CD1c-positive myeloid dendritic cell (primary cell): ENCODE data around the gene KYNU.
"Not testable (repeated sequence)": the region's sequence is repeated elsewhere in the genome, so short reads cannot be mapped to it uniquely, and the experiment has no call there.

Source experiments
- DNase-seq: peaks from one replicate; pipeline ENCODE4 v3.0.0-alpha.2; 2016; ENCODE audit errors: extremely low spot score

Gene KYNU

DNA sequence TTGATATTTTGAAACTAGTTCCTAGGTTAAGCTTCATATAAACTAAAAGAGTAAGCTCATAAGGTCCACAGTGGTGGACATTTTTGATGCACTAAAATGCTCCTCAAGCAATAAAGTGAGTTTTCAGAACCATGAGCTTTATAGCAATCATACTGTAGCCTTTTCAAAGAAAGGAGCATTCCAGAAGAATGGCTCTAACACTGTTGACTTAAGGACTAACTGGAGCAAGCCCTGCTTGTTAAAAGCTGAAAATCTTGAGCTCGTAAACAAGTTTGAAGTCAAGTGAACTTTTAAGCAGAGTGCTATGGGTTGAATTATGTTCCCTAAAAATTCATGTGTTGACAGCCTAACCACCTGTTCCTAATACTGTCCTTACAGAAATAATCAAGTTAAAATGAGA is 38.0 kb downstream of the KYNU start:
- DNase-seq = no peak

GRCh38 chr2:142918624-142919023 is 41.2 kb downstream of the KYNU start:
- no peak for DNase-seq

DNA sequence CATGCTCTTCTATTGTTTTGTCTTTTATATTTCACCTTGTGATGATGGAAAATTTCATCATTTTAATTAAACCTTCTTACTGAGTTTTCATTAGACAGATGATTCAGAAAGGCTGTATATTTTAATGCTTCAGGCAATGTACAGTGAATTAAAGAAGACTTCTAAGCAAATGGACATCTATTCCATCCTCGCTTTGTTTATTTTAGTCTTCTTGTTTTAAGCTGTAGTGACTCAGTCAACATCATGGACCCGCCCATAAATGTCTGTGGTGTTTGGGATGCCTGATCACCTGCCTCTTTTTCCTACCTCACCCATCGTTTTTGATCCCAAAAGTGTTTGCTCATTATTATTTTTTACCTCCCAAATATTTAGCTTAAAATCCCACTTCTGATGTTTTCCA is 43.1 kb downstream of the KYNU start:
- DNase-seq = no peak

- no peak for DNase-seq
Measured at GRCh38 chr2:142926445-142926844, 49.0 kb downstream of the KYNU start.

GRCh38 chr2:142930835-142931398 is 53.5 kb downstream of the KYNU start:
- no peak for DNase-seq

DNA sequence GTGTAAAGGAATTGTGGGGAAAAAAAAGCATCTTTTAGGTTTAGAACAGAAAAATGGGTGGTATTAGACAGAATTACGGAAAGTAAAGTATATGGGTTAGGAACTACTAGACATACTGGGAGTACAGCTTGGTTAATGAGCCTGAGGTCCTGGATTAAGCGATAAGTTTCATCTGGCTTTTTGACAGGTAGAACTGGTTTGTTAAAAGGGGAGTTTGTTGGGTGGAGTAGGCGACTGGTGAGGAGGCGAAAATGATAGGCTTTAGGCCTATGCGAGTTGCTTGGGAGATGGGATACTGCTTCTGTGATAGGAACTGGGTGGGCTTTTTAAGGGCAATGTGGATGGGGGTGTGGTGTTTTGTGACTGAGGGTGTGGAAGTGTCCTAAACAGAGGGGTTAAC is 56.5 kb downstream of the KYNU start:
- DNase-seq = no peak

GRCh38 chr2:142935563-142936089 is 58.2 kb downstream of the KYNU start:
- no peak for DNase-seq

GRCh38 chr2:142936629-142937028 is 59.2 kb downstream of the KYNU start:
- no peak for DNase-seq

- DNase-seq = no peak
Measured at GRCh38 chr2:142937347-142937746, 59.9 kb downstream of the KYNU start.

DNA sequence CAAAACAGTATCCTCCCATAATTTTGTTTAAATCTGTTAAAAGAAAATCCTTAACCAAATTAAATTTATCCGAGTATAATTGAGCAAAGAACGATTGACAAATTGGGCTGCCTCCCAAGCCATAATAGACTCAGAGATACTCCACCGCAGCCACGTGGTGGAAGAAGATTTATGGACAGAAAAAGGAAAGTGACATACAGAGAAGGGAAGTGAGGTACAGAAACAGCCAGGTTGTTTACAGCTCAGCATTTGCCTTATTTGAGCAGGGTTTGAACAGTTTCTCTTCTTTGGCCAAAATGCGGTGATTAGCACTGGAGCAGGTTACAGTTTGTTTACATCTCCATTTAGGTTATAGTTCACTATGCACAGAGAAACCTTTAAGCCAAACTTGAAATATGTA is 60.8 kb downstream of the KYNU start:
- no peak for DNase-seq

DNA sequence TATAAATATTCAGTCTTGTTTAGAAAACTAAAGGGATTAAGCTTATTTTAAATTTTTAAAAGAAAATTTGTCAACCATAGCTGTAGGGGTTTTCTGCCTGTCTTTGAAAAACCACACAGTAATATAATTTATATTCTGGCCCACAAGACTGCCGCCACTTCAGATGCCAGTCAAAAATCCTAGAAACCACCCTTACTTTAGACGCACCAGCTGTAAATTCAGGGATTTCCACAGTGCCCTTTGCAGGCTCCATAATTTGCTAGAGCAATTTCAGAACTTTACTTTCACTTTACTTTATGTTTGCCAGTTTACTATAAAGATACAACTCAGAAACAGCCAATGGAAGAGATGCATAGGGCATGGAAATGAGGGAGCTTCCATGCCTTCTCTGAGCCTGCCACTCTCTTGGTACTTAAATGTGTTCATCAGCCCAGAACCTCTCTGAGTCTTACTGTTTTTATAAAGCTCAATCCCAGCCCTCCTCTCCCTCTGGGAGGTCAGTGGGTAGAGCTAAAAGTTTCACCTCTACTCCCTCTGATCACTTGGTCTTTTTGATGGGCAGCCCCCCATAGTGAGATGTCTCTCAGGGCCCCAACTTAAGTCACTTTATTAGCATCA is 63.3 kb downstream of the KYNU start:
- no peak for DNase-seq

DNA sequence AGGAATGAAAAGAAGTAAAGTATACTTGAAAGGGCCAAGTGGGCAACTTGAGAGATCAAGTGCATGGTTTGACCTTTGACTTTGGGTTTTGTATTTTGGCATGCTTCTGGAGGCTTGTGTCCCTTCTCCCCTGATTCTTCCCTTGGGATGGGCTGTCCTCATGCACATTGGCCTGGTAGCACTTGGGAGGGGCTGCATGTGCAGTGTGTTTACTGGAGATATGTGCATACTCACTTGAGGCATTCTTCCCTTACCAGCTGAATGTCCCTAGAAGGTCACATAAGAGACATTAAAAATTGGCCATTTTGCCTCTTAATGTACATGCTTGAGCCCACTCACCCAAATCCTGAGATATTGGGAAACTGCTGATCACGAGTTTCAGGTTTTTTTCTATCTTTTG is 65.2 kb downstream of the KYNU start:
- DNase-seq = no peak

- no peak for DNase-seq
Measured at GRCh38 chr2:142944264-142944663, 66.8 kb downstream of the KYNU start.

GRCh38 chr2:142944721-142945120 is 67.3 kb downstream of the KYNU start:
- DNase-seq = no peak

DNA sequence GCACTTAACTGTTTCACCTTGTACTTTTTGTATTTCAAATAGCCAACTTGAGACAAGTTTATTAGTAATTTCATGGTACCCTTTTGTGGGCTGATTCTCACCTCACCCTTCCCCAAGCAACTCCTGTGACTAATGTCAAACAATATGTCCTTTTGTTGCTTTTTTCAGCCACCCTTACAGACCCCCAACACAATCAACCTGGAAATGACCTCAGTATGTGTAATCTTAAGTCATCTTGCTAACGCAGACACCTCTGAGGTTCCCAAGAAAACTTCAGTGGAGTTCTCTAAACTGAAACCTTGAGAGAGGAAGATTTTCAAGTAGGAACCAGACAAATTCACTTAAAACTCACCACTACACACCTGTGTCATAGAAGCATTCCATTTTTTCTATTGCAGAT is 69.5 kb downstream of the KYNU start:
- DNase-seq = no peak

- not testable (repeated sequence) for DNase-seq
Measured at GRCh38 chr2:142948723-142949122, 71.3 kb downstream of the KYNU start.

DNA sequence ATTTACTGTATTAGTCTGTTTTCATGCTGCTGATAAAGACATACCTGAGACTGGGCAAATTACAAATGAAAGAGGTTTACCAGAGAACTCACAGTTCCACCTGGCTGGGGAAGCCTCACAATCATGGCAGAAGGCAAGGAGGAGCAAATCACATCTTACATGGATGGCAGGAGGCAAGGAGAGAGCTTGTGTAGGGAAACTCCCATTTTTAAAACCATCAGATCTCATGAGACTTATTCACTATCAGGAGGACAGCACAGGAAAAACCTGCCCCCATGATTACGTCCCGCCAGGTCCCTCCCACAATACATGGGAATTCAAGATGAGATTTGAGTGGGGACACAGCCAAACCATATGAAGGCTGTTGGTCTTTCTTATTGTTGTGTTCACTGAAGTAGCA is 72.9 kb downstream of the KYNU start:
- not testable (repeated sequence) for DNase-seq

- DNase-seq = no peak
Measured at GRCh38 chr2:142951190-142952007, 73.9 kb downstream of the KYNU start.

DNA sequence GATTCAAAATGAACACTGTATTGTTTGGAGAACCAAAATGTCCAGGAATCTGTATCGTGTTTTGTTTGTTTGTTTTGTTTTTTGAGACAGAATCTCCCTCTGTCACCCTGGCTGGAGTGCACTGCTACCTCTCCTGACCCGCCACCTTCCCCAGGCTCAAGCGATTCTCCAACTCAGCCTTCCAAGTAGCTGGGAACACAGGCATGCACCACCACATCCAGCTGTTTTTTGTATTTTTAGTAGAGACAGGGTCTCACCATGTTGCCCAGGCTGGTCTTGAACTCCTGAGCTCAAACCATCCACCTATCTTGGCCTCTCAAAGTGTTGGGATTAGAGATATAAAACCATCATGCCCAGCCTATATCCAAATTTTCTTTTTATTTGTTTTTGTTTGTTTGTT is 74.6 kb downstream of the KYNU start:
- no peak for DNase-seq

- DNase-seq = no peak
Measured at GRCh38 chr2:142952793-142953494, 75.5 kb downstream of the KYNU start.

DNA sequence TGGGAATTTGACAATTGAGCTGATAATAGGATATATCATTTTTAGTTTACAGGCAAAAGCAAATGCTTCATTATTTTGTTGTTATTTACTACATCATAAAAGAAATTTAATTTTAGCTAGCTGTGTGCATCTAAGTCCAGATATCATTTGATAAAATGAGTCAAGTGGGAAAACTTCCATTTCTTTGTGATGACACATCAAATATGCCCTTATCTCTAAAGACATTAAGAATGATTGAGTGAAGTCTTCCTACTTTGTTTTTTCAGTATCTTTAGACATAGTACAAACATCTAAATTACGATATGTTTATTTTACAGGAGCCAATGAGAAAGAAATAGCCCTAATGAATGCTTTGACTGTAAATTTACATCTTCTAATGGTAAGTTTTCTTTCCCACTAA is 77.0 kb downstream of the KYNU start:
- no peak for DNase-seq

GRCh38 chr2:142957144-142957543 is 79.7 kb downstream of the KYNU start:
- DNase-seq = no peak
